Endothelial cell of hepatic sinusoid (primary cell): ENCODE results near the gene RPS6KA2.
"Not testable (repeated sequence)": the region's sequence is repeated elsewhere in the genome, so short reads cannot be mapped to it uniquely, and the experiment has no call there.

Experiments used
- in situ Hi-C: cut with HindIII; loops from 2 replicates; pipeline ENCODE4 v1.10.0; 2017; ENCODE audit warnings: low sequenced_read_pairs

RPS6KA2 gene

DNA sequence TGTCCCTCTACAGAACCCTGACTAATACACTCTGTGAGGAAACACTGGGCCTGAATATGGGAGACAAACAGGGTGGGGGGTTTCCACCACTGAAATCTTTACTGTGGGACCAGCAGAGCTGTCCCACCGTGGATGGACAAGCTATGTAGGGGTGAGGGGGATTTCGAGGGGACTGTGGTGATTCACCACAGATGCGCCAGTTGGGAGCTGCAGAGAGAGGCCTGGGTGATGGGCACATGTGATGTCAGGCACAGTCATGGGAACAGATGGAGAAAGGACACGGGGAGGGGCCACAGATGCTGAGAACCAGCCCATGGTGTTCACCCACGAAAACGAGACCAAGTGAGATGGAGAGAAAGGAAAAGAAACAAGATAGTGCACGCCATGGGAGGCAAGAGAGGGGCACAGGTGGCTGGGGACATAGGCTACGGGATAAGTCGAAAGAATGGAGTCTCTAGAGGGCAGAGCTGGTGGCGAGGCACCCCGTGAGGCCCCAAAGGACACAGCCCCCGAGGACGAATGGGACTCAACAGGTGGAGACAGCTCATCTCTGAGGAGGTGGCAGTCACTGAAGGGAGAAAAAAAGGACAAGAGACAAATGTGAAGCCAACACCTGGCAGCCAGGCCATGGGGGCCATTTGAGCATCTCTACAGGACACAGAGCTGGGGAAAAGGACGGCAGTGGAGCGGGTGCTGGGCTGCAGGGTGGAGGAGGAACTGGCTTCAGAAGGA, 30.1 kb downstream of the RPS6KA2 start:
- in situ Hi-C loops, result no loop called here

DNA sequence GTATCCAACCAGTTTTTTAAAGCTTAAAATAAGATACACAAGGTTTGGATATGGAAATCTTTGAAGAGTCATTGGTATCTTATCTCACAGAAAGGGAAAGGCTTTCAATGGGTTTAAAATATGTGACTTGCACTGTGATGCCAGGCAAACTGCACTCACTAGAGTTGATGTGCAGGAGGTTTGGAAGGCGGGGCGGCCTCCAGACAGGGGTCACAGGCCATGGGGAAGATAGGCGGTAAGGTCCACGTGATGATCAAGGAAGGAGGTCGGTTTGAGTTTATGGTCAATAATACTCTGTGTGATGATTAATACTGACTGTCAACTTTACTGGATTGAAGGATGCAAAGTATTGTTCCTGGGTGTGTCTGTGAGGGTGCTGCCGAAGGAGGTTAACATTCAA, 31.1 kb downstream of the RPS6KA2 start:
- in situ Hi-C loops, result no loop called here

DNA sequence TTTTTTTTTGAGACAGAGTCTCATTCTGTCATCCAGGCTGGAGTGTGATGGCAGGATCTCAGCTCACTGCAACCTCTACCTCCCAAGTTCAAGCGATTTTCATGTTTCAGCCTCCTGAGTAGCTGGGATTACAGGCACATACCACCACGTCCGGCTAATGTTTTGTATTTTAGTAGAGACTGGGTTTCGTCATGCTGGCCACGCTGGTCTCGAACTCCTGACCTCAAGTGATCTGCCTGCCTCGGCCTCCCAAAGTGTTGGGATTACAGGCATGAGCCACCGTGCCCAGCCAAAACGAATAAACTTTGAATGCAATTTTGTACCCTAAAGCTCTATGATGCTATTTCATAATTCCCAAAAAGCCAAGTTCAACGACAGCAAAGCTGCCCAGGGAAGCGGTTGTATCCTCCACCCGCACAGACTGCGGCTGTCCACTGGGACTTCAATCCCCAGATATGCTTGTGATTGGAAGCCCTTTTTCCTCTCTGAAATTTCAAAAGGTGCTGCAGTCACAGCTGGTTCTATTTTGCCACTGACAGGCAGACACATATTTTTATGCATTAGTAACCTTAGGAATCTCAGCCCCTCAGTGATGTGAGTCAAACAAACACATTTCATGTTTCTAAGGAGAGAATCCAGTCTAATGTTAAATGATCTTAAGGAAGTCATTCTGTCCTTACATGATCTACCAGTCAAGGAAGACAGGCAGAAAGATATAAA, 31.8 kb downstream of the RPS6KA2 start:
- in situ Hi-C loops, result no loop called here

DNA sequence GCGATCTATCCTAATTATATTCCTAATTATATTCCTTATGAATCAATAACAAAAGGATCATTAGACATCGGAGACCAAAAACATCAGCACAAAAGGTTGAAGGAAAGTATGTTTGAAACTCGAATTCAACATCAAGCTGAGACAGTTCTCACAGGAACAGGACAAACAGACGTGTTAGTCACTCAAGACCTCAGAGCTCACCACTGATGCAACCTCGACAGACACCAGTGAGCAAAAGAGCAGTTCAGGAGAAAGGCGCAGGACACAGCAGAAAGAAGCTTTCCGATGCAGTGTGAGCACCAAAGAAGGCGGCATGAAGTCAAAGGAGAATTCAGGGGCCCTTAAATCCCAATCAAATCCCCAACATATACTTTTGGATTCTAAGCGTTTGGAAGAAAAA, 34.2 kb downstream of the RPS6KA2 start:
- in situ Hi-C loops, result no loop called here

DNA sequence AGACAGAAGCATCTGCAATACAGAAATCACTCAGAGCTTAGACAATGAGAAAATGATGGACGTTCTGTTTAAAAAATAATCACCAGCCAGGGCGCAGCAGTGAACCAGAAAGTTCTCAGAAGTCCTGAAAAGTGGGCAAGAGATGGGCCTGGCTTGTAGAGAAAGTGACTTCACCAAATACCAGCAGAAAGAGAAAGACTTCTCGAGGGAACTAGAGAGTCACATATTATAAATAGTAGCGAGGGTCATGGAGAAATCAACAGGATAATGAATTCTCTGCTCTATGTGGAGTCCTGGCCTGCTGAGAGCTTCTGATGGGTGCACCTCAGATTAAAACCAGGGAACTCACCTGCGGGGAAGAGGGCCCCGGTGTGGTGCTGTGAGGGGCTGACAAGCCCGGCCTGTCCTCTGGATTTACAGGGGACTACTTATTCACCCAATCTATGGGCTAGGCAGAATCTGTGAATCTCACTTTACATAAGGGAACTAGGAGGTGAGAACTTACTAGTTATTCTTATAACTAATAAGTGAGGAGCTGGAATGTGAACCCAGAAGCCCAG, 35.0 kb downstream of the RPS6KA2 start:
- in situ Hi-C loops, result no loop called here

DNA sequence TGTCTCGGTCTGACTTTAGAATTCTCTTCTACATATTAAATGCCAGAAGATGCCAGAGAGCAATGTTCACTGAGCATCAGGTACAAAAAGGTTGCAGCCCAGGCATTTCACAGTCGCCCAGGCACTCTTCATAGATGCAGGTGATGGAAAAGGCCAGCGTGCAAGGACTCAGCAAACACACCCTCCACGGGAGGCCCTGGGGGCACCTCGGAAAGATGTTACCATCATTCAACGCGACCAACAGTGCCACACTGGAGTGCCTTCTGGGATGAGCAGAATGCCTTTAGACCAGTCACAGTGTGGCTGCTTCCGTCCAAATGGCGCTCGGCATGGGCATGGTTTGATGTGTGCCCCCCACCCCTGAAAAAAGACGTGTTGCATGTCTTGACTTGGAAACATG, 36.0 kb downstream of the RPS6KA2 start:
- in situ Hi-C loops, result no loop called here

DNA sequence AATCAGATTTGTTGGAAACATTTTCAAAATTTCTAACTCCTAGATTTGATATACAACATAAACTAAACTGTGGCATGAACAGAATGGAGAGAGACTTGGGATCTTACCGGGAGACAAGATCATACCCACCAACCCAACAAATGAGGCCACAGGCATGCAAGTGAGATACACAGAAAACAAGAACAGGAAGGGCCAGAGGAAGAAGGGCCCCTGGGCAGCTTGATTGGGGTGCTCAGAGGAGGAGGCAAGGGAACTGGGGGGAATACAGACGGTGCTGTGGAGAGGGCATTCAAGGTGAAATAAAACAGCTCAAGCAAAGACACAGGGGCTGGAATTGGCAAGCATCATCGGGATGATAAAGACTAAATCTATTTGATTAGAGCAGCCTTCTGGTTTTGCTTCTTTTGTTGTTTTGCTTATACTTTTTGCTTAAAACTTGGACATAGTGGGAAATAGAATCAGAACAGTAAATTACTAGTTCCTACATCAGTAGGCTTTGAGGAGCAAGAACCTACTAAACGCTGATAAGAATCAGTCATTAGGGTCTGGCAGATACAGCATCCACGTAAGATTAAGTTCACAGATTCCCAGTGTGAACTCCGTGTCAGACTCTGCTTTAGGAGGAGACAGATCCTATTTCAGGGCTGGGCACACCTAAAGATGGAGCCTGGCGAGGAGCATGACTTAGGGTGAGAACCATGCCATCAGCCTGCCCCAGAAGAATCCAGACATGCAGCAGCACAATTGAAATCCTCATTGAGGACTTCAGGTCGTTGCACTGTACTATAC, 37.1 kb downstream of the RPS6KA2 start:
- in situ Hi-C loops, result no loop called here

DNA sequence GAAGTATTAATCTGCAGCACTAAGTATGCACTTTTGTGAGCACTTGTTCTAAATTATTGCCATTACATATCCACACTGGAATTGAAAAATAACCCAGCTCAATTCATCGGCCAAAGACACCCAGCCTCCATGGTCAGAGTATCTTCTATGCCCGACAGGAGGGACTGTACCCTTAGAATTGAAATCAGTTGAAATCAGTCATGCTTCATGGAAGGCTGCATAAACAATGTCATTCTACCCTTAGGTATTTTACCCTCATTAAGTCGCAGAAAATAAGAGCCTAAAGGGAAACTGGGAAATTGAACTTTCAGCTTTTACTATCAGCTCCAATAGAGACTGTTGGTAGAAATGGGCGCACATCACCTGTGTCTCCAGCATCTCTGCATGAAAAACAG, 37.7 kb downstream of the RPS6KA2 start:
- in situ Hi-C loops, result no loop called here

DNA sequence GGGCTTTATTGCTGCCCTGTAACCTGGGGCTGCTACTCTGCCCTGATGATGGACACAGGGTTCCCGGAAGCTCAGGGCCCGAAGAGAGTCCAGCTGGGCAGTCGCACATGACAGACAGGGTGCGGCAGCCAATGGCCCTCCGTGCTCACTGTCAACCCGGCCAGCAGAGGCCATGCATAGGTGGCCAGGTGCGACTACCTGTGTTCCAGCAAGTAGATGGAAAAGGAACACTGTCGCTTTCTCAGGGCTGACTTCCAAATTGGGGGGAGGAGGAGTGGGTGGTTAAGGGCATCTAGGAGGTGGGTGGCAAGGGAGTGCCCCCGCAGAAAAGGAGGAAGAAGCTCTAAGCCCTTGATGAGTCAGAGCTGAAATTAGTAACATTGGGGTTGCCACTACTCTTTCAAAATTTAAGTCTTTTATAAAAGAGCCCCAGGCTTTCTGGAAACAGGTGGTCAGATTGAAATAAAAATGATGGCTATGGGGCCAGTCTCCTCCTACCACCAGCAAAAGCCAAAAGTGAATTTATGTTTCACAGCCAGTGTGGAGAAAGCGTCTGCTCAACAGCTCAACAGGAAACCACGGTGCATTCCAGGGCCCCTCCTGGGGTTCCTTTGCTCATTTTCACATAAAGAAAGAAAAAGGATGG, 38.2 kb downstream of the RPS6KA2 start:
- in situ Hi-C loops, result no loop called here

DNA sequence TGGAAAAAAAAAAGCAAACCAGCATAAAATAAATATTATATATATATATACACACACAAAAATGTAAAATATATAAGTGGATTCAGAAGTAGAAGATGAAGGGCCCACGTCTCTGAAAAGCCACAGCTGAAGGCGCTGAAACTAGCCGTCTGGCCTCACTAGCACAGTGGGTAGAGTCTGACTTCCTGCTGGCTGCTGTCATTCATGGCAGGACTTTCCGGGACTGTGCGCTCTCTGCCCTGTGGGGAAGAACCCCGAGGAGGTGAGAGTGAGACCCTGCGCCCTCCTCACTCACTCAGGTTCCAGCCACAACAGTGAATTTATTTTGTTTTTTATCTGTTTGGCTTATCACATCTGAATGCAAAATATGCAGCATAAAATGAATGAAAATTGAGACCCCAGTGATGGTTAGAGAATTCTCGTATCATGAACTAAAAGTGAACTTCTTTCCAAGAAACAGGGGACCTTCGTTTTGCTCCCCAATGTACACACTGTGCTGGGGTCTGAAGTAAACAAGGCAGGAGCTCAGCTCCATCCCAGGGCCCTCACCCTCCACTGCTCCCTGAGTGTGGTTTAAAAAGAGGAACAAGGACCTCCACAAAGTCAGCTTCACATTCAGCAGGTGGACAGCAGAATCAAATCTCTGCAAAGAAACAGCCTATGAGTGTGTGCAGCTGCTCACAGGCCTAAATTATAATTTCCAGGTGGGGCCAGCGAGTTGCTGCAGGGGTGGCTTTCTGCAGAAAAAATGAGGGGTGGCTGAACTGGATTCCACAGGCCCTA, 39.2 kb downstream of the RPS6KA2 start:
- in situ Hi-C loops, result no loop called here

DNA sequence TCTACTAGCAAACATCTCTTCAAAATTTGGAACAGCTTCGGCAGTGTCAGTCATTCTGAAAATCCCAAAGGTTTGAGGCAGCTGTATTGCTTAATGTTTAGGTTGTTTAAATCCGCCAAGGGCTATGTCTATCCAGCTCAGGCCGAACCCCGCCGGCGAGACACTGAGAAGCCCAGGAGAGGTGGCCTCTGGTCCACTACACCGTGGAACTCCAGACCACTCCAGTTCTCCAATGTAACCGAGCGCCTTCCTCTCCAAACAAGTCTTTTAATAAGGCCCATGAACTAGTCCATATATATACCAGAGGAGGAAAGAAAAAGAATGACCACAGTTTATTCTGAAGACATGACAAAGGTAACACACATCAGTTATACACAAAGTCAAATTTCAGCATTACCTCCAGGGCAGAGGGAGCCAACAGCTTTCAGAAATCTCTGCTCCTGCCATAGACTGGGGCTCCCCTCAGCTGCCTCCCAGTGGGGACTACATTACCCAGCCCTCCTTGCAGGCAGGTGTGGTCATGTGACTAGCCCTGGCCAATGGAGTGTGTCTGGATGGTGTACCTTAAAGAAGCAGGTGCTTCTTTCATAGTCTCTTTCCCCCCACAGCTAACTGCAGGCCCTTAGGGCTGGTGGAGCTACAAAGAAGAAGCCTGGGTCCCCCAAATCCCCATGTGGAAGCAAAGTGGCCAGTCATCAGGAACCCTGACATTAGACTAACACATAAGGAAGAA, 40.5 kb downstream of the RPS6KA2 start, which contains the start of gene RAMACL:
RAMACL (minus strand) TSS at position 255 of the 733 bp plus-strand sequence; CDS start at position 54, 201 bp downstream.
- in situ Hi-C loops, result no loop called here

DNA sequence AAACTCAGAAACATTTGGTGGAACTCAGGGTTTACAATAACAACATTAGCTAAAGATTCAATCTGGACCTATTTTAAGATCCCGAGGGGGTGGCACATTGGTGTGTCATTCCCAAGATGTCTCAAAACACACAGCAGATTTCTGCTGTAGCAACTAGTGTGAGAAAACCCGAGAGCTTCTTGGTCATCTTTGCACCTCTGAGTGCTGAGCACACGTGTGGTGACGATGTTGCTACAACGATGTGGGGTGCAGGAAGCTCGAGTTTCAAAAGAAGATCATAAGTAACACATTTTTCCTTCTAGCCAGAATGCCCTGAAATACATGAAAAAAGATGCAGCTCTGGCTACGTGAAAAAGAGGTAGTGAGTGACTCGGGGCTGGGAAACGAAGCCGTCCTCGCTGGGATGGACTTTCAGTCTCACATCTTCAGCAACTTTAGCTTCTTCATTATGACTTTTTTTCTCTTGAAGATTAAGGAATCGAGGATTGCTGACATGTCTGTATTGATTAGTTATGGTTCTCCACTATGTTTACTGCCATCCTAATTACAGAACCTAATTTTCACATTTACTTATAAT, 42.1 kb downstream of the RPS6KA2 start:
- in situ Hi-C loops, result no loop called here

DNA sequence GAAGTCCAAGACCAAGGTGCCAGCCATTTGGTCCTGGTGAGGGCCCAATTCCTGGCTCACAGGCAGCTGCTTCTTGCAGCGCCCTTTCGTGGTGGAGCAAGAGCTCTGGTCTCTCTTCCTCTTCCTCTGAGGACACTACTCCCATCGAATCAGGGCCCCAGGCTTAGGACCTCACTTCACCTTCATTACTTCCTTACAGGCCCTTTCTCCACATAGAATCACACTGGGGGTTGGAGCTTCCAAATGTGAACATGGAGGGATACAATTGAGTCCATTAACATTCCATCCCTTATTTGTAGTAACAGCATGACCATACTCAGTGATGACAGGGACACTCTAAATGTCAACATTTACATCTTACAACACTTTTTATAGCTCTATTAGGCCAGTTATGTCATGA, 42.9 kb downstream of the RPS6KA2 start:
- in situ Hi-C loops, result no loop called here

DNA sequence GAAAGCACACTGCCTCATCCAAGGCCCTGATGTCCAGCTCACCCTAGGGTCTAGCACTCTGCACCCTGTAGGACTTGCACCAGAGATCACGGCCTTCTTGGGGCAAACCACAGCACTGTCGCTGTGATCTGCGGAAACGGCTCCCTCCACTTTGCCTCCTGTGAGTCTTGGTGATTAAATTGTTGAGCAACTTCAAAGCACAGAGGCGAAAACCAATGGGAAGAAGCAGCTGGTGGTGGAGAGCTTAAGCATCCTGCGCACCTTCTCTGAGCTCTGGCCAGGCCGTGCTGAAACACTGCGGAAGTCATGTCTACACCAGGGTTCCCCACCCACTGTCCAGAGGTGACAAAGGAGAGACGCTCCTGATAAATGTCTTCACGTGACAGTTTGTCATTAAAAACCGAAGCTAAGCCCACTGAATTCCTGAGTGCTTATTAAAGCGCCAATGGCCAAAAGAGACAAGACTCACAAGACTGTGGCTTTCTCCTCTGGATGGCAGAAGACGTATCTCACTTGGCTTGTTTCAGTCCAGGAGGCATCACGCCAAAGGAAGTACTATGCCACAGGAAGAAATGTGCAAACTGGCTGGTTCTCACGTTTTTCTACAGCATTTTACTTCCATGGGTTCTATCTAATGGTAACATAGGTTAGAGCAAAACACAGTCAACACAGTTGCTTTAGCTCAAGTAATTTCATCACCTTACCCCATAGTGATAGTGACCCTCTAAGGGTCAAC, 43.7 kb downstream of the RPS6KA2 start:
- in situ Hi-C loops, result no loop called here

DNA sequence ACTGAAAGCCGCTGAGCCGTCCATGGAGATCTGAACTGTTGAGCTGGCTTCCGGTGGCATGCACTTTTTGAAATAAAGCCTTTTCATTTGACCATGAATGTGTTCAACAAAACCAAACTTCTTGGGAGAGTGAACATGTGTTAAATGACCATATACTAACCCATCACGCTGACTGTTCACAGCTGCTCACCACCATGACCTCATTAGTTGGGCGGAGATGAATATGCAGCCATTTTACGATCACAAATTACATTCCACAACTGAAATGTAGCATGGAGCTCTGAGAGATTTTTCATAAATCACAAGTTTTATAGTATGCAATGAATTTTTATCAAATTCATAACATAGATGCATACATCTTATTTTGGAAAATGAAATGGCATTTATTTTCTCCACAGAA, 44.8 kb downstream of the RPS6KA2 start:
- in situ Hi-C loops, result no loop called here

DNA sequence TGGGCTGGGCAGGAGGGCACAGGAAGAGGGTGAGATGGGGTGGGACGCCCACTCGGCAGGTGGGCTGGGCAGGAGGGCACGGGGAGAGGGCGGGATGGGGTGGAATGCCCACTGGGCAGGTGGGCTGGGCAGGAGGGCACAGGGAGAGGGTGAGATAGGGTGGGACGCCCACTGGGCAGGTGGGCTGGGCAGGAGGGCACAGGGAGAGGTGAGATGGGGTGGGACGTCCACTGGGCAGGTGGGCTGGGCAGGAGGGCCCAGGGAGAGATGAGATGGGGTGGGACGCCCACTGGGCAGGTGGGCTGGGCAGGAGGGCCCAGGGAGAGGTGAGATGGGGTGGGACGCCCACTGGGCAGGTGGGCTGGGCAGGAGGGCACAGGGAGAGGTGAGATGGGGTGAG, 45.2 kb downstream of the RPS6KA2 start:
- in situ Hi-C loops, result not testable (repeated sequence)

DNA sequence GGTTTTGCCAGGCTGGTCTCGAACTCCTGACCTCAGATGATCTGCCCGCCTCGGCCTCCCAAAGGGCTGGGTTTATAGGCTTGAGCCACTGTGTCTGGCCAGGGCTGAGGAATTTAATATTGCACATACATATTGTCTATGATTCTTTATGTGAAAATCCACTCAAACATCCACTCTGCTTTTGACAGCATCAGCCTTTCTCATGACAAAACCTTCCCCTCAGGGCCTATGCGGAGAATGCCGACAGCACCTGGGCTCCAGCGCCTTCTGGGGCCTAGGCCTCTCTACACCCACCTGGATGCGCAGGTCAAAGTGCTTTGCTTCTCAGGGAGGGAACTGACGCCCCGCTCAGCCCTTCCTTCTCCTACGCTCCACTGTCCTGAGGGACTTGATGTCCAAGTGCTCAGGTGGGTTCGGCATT, 46.0 kb downstream of the RPS6KA2 start:
- in situ Hi-C loops, result no loop called here
